ENCODE measurements around the gene MLXIP.
A peak's percentile ranks its signal among the peaks of the same experiment; 100 is the strongest.
"Not testable (repeated sequence)": the region's sequence is repeated elsewhere in the genome, so short reads cannot be mapped to it uniquely, and the experiment has no call there.

The MLXIP gene

DNA sequence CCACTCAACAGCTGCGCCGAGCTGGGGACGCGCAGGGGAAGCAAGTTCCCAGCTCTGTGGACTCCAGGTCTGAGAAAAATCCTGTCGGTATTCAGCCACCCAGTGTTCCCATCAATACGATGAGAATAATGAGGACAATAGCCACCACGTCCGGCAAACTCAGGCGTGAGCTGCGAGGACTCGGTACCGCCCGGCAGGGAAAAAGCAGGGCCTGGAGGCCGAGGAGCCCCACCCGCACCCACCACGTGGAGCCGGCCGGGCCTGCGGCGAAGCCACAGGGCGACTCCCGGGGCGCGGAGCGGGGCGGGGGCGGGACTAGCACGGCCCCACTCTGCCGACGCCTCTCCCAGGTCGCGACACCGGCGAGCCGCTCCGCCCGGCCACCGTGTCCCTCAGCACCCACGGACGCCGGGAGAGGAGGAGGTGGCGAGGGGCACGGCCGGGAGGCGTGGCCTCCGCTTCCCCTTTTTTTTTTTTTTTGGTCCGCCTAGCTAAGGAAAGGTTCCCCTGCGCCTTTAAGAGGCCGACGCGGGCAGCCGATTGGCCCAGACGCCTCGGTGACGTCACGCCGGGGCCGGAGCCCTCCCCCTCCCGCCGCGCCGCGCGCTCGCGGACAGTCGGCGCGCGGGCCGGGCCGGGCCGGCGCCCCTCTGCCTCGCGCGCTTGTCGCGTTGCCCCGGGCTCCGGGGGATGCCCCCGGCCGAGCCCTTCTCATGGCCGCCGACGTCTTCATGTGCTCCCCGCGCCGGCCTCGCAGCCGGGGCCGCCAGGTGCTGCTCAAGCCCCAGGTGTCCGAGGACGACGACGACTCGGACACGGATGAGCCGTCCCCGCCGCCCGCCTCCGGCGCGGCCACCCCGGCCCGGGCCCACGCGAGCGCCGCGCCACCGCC lies at the start of gene MLXIP:
Gene MLXIP (plus strand): TSS at position 616 of the 892 bp plus-strand sequence. CDS start 98 bp downstream, at position 714.
- Mint-ChIP-seq H3K4me1 (peaks cover 58% of the 10 kb centered on the region), H3K27me3 (no peaks in the 10 kb centered on the region), H3K9me3 (no peaks in the 10 kb centered on the region), H3K36me3 (ENCODE audit: low read depth) (peaks cover 13% of the 10 kb centered on the region), H3K27ac (peak within 1 kb of the TSS; percentile 88), H3K4me3 (peak within 1 kb of the TSS; percentile 91)
- ATAC-seq, result peak; percentile 75
- peak; percentile 93 for DNase-seq

GRCh38 chr12:122028905-122029560 lies 49.5 kb upstream of the MLXIP start:
- no peaks in the 10 kb centered on the region for H3K9me3 Mint-ChIP-seq
- H3K4me1 Mint-ChIP-seq, result peaks cover 22% of the 10 kb centered on the region
- ATAC-seq (peak; percentile 67), DNase-seq (peak; percentile 50)
- no peak overlapping the region for H3K4me3 Mint-ChIP-seq
- peaks cover 2% of the 10 kb centered on the region for H3K27me3 Mint-ChIP-seq
- no peaks in the 10 kb centered on the region for H3K36me3 Mint-ChIP-seq (ENCODE audit: low read depth)
- peak overlapping the region; percentile 44 for H3K27ac Mint-ChIP-seq

GRCh38 chr12:122029620-122030423 lies 48.7 kb upstream of the MLXIP start:
- H3K4me1 Mint-ChIP-seq, result peaks cover 22% of the 10 kb centered on the region
- H3K9me3 Mint-ChIP-seq, result no peaks in the 10 kb centered on the region
- ATAC-seq, result no peak

GRCh38 chr12:122030424-122031035 lies 48.0 kb upstream of the MLXIP start:
- Mint-ChIP-seq H3K9me3 (no peaks in the 10 kb centered on the region), H3K36me3 (ENCODE audit: low read depth) (no peaks in the 10 kb centered on the region), H3K27me3 (peaks cover 2% of the 10 kb centered on the region), H3K4me1 (peaks cover 22% of the 10 kb centered on the region), H3K27ac (no peak overlapping the region), H3K4me3 (no peak overlapping the region)
- ATAC-seq (no peak), DNase-seq (no peak)

More at GRCh38 chr12:122029620-122030423, 48.7 kb upstream of the MLXIP start:
- Mint-ChIP-seq H3K27me3 (peaks cover 2% of the 10 kb centered on the region), H3K4me3 (no peak overlapping the region), H3K36me3 (ENCODE audit: low read depth) (no peaks in the 10 kb centered on the region), H3K27ac (no peak overlapping the region)
- DNase-seq, result no peak

DNA sequence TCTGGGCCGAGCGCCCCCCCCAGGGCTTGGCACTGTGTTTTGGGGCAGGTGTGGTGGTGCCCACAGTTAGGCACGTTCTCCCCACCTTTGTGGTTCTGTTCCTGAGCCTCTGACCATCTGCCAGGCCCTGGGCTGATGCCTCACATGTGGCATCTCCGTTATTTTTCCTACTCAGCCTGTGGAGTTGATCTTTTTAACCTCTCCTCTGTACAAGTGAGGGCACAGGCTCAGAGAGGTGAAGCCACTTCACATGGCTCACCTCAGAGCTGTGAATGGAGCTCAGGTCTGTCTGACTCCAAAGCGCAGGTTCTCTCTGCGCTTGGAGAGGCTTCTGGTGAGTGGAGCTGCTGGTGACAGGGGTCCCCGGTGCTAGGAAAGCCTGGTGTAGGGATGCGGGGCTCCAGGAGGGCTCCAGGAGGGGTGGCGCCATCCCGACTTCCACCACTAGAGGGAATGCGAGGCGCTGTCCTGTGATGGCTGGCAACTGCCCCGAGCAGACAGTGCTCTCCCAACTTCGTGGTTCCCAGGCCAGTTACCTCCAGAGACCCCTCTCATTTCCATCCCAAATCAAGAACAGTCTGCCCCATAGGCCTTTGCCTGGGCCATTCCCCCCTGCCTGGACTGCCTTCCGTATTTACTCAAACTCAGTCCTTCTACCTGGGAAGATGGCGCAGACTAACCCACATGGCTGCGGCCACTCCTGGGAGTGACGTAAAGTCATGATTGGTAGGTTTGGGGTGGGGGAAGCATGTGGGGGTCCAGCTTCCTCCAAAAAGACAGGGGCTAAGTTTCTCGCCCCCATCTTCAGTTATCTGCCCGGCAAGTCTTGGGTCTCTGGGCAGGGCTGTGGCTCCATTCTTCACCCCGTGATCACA lies 47.0 kb upstream of the MLXIP start:
- Mint-ChIP-seq H3K4me1 (peaks cover 20% of the 10 kb centered on the region), H3K36me3 (ENCODE audit: low read depth) (no peaks in the 10 kb centered on the region), H3K27me3 (peaks cover 2% of the 10 kb centered on the region), H3K4me3 (no peak overlapping the region), H3K27ac (no peak overlapping the region), H3K9me3 (no peaks in the 10 kb centered on the region)
- ATAC-seq, result peak; percentile 69
- DNase-seq, result peak; percentile 81

- H3K4me1 Mint-ChIP-seq, result peaks cover 18% of the 10 kb centered on the region
- no peak overlapping the region for H3K27ac Mint-ChIP-seq
- ATAC-seq (no peak), DNase-seq (no peak)
- no peaks in the 10 kb centered on the region for H3K9me3 Mint-ChIP-seq
- no peak overlapping the region for H3K4me3 Mint-ChIP-seq
- H3K36me3 Mint-ChIP-seq (ENCODE audit: low read depth), result peaks cover 1% of the 10 kb centered on the region
- peaks cover 2% of the 10 kb centered on the region for H3K27me3 Mint-ChIP-seq
These were observed 46.0 kb upstream of the MLXIP start for GRCh38 chr12:122032580-122032979.

DNA sequence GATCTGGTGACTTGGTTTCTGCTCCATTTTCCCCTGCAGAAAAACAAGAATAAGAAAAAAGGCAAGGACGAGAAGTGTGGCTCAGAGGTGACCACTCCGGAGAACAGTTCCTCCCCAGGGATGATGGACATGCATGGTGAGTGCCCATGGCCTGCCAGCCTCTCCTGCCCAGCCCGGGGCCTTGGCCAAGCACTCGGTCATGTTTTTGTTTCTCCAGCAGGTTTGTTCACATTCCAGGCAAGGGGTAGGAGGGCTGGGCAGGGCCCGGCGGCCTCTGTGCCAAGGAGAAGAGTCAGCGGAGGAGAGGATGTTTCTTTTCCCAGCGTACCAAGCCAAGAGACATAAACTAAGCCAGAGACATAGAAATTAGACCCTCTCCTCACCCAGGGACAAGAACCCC lies 43.3 kb upstream of the MLXIP start:
- no peak overlapping the region for H3K4me3 Mint-ChIP-seq
- H3K36me3 Mint-ChIP-seq (ENCODE audit: low read depth), result peaks cover 1% of the 10 kb centered on the region
- H3K9me3 Mint-ChIP-seq, result no peaks in the 10 kb centered on the region
- H3K27ac Mint-ChIP-seq, result no peak overlapping the region
- no peaks in the 10 kb centered on the region for H3K27me3 Mint-ChIP-seq
- DNase-seq, result no peak
- ATAC-seq, result no peak
- peaks cover 3% of the 10 kb centered on the region for H3K4me1 Mint-ChIP-seq

- Mint-ChIP-seq H3K36me3 (ENCODE audit: low read depth) (peaks cover 1% of the 10 kb centered on the region), H3K27me3 (no peaks in the 10 kb centered on the region), H3K4me1 (peaks cover 3% of the 10 kb centered on the region), H3K9me3 (no peaks in the 10 kb centered on the region), H3K27ac (no peak overlapping the region), H3K4me3 (no peak overlapping the region)
- ATAC-seq (no peak), DNase-seq (no peak)
These were observed 42.4 kb upstream of the MLXIP start for GRCh38 chr12:122036153-122036552.

- Mint-ChIP-seq H3K27me3 (no peaks in the 10 kb centered on the region), H3K4me3 (no peak overlapping the region)
These were observed 37.8 kb upstream of the MLXIP start for GRCh38 chr12:122040579-122041386.

DNA sequence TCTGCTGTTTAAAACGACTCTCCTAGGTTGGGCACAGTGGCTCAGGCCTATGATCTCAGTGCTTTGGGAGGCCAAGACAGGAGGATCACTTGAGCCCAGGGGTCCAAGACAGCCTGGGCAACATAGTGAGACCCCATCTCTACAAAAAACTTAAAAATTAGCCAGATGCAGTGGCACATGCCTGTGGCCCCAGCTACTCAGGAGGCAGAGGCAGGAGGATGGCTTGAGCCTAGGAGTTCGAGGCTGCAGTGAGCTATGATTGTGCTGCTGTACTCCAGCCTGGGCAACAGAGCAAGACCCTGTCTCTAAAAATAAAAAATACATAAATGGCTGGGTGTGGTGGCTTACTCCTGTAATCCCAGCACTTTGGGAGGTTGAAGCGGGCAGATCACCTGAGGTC lies 37.1 kb upstream of the MLXIP start:
- H3K27me3 Mint-ChIP-seq; H3K9me3 Mint-ChIP-seq; H3K36me3 Mint-ChIP-seq (ENCODE audit: low read depth); H3K27ac Mint-ChIP-seq; ATAC-seq; H3K4me1 Mint-ChIP-seq; DNase-seq; H3K4me3 Mint-ChIP-seq: not testable (repeated sequence)

More at GRCh38 chr12:122040579-122041386, 37.8 kb upstream of the MLXIP start:
- H3K36me3 Mint-ChIP-seq (ENCODE audit: low read depth), result peaks cover 3% of the 10 kb centered on the region
- no peaks in the 10 kb centered on the region for H3K4me1 Mint-ChIP-seq
- H3K9me3 Mint-ChIP-seq, result no peaks in the 10 kb centered on the region
- ATAC-seq (no peak), DNase-seq (no peak)
- no peak overlapping the region for H3K27ac Mint-ChIP-seq

DNA sequence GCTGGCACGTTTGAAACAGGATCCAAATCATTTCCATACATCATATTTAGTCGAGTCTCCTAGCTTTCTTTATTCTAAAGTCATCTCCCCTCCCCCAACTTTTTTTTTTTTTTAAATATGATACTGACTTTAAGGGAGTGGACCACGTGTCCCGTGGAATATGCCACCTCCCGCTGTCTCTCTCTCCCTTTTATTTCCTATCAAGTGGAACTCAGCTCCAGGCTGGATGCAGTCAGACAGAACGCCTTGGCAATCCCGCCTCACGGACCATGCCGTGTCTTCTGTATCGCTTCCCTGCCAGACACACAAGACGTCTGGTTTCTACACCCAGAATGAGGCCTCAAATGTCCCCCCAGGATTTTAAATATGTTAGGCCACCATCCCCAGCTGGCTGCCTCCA lies 35.6 kb upstream of the MLXIP start:
- DNase-seq, result no peak
- Mint-ChIP-seq H3K9me3 (no peaks in the 10 kb centered on the region), H3K4me1 (no peaks in the 10 kb centered on the region), H3K4me3 (no peak overlapping the region), H3K27me3 (no peaks in the 10 kb centered on the region), H3K36me3 (ENCODE audit: low read depth) (peaks cover 2% of the 10 kb centered on the region), H3K27ac (no peak overlapping the region)
- no peak for ATAC-seq

DNA sequence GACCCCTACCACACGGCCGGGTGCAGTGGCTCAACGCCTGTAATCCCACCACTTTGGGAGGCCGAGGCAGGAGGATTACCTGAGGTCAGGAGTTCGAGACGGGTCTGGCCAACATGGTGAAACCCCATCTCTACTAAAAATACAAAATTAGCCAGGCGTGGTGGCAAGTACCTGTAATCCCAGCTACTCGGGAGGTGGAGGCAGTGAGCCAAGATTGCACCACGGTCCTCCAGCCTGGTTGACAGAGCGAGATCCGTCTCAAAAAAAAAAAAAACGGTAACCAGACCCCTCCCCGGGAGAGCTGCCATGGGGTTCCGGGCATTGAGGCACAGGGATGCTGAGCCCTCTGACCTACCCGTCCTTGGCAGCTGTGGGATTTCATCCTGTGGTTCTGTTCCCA lies 35.1 kb upstream of the MLXIP start:
- H3K36me3 Mint-ChIP-seq (ENCODE audit: low read depth), result peaks cover 2% of the 10 kb centered on the region
- H3K27me3 Mint-ChIP-seq, result no peaks in the 10 kb centered on the region
- H3K4me3 Mint-ChIP-seq, result no peak overlapping the region
- H3K27ac Mint-ChIP-seq, result no peak overlapping the region
- H3K9me3 Mint-ChIP-seq, result no peaks in the 10 kb centered on the region
- ATAC-seq (no peak), DNase-seq (no peak)
- H3K4me1 Mint-ChIP-seq, result no peaks in the 10 kb centered on the region

GRCh38 chr12:122045262-122045661 lies 33.3 kb upstream of the MLXIP start:
- Mint-ChIP-seq H3K36me3 (ENCODE audit: low read depth) (peaks cover 2% of the 10 kb centered on the region), H3K27me3 (no peaks in the 10 kb centered on the region), H3K27ac (no peak overlapping the region), H3K9me3 (no peaks in the 10 kb centered on the region), H3K4me1 (no peaks in the 10 kb centered on the region), H3K4me3 (no peak overlapping the region)
- DNase-seq, result no peak
- ATAC-seq, result no peak

All from activated naive CD8-positive, alpha-beta T cell treated with anti-CD3 and anti-CD28 coated beads, Interleukin-2, amount 50 U/mL, for 24 hours (primary cell).